ENCODE data around the gene FOXF2.

DNA sequence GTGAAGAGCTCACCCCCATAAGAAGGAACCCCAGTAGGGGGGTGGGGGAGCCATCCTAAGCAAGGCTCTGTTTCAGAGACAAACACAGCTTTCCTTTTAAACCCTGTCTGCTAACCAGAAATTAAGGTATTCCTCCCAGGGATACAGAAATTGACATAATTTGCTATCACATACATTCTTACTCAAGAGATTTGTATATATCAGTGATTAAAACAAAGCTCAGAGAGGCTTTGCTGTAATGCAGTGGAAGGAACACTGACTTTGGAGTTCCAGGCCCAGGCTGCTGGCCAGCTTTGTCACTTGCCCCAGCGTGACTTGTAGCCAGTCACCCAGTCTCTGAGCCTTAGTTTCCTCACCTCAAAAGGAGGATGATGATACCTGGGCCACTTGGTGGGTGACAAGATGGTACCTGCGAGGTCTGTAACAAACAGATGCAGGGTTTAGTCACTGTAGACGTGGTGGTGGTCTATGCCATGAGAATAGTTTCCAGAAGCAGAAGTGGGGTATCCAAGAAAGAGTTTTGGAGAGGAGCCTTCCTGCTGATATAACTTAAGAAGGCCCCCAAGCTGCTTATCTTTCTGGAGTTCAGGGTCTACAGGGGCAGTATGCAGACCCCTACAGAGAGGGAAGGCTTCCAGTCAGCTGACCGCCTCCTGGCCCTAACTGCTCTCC is 3.2 kb upstream of the FOXF2 start:
- TF ChIP-seq CTCF (IDR thresholded peaks at IDR 0.05; ENCODE audit: insufficient read depth, low read depth, low read length) (no peak), EZH2 (IDR thresholded peaks at IDR 0.05; ENCODE audit: insufficient read depth, low read length) (no peak)
